HG03520 (cell line): ENCODE results near the gene CCDC149.
"Not testable (repeated sequence)": the region's sequence is repeated elsewhere in the genome, so short reads cannot be mapped to it uniquely, and the experiment has no call there.

ENCODE experiments used
- ATAC-seq: cut with Tn5 transposase; IDR thresholded peaks from one replicate; pipeline ENCODE4 v1.9.1; 2021; ENCODE audit warnings: mild to moderate bottlenecking, moderate library complexity; ENCODE audit not compliant: unreplicated experiment

The CCDC149 gene

GRCh38 chr4:24917076-24917856 lies 4.4 kb upstream of the CCDC149 start:
- no peak for ATAC-seq

- no peak for ATAC-seq
These were observed 2.5 kb upstream of the CCDC149 start for GRCh38 chr4:24915121-24915922.

GRCh38 chr4:24914460-24914859 lies 1.6 kb upstream of the CCDC149 start:
- no peak for ATAC-seq

GRCh38 chr4:24913119-24913485 lies 260 bp upstream of the CCDC149 start:
- no peak for ATAC-seq

GRCh38 chr4:24910499-24910898 lies 2.3 kb downstream of the CCDC149 start:
- ATAC-seq, result no peak

- not testable (repeated sequence) for ATAC-seq
These were observed 3.2 kb downstream of the CCDC149 start for GRCh38 chr4:24909606-24910005.

- ATAC-seq, result no peak
These were observed 15.2 kb downstream of the CCDC149 start for GRCh38 chr4:24897639-24898038.

GRCh38 chr4:24896977-24897376 lies 15.9 kb downstream of the CCDC149 start:
- no peak for ATAC-seq

GRCh38 chr4:24896056-24896455 lies 16.8 kb downstream of the CCDC149 start:
- no peak for ATAC-seq

GRCh38 chr4:24895461-24895860 lies 17.4 kb downstream of the CCDC149 start:
- ATAC-seq, result no peak

GRCh38 chr4:24894846-24895245 lies 18.0 kb downstream of the CCDC149 start:
- no peak for ATAC-seq

GRCh38 chr4:24894243-24894642 lies 18.6 kb downstream of the CCDC149 start:
- ATAC-seq, result no peak

GRCh38 chr4:24892778-24893177 lies 20.1 kb downstream of the CCDC149 start:
- no peak for ATAC-seq

GRCh38 chr4:24892278-24892677 lies 20.6 kb downstream of the CCDC149 start:
- no peak for ATAC-seq

GRCh38 chr4:24890561-24891126 lies 22.2 kb downstream of the CCDC149 start:
- no peak for ATAC-seq

GRCh38 chr4:24889991-24890390 lies 22.9 kb downstream of the CCDC149 start:
- no peak for ATAC-seq

GRCh38 chr4:24888475-24889344 lies 24.1 kb downstream of the CCDC149 start:
- no peak for ATAC-seq

- ATAC-seq, result no peak
These were observed 24.9 kb downstream of the CCDC149 start for GRCh38 chr4:24887881-24888430.

- no peak for ATAC-seq
These were observed 26.2 kb downstream of the CCDC149 start for GRCh38 chr4:24886596-24886995.

GRCh38 chr4:24885342-24885741 lies 27.5 kb downstream of the CCDC149 start:
- ATAC-seq, result no peak

GRCh38 chr4:24884902-24885301 lies 27.9 kb downstream of the CCDC149 start:
- no peak for ATAC-seq
